WTC11 (cell line): ENCODE data around the gene ILF3. TPM values are rescaled to one million over a fixed set of nuclear protein-coding genes. Genes with fewer than 3 reads are reported as not detected.

ENCODE experiments used
- ATAC-seq: fragments of 200-7000 bp; cut with Tn5 transposase; 2 replicates; pipeline ENCODE4 v1.10.0; 2021; ENCODE audit warnings: mild to moderate bottlenecking, moderate library complexity
- CTCF ChIA-PET: fragments of 300-600 bp; sonication (Branson Sonifier 250); formaldehyde crosslinking; loops from one replicate; lab custom pipeline; 2021; ENCODE audit warnings: antibody characterized with exemption; lab: Charles Lee
- POLR2A ChIA-PET: fragments of 350-600 bp; sonication (Branson Sonifier 250); formaldehyde crosslinking; loops from one replicate; lab custom pipeline; 2021; ENCODE audit warnings: antibody characterized with exemption; lab: Charles Lee
- DNase-seq: peaks from one replicate; pipeline ENCODE4 v3.0.0; 2021; ENCODE audit warnings: low spot score
- H3K27ac Mint-ChIP-seq: 2 replicates; pipeline ENCODE4 v1.8.0; 2021; ENCODE audit warnings: mixed read lengths
- H3K27me3 Mint-ChIP-seq: 2 replicates; pipeline ENCODE4 v1.8.0; 2021; ENCODE audit warnings: low read depth, mild to moderate bottlenecking, moderate library complexity, mixed read lengths
- H3K36me3 Mint-ChIP-seq: 2 replicates; pipeline ENCODE4 v1.8.0; 2021; ENCODE audit warnings: mixed read lengths
- H3K4me1 Mint-ChIP-seq: 2 replicates; pipeline ENCODE4 v1.8.0; 2022; ENCODE audit warnings: mixed read lengths
- H3K4me3 Mint-ChIP-seq: 2 replicates; pipeline ENCODE4 v1.8.0; 2021; ENCODE audit warnings: mild to moderate bottlenecking, moderate library complexity, mixed read lengths
- H3K9me3 Mint-ChIP-seq: 2 replicates; pipeline ENCODE4 v1.8.0; 2021; ENCODE audit warnings: mixed read lengths
- AFF4 ChIP-seq: sonication (generic); formaldehyde crosslinking; IDR thresholded peaks from 2 replicates; pipeline ENCODE4 v1.8.1; 2023; ENCODE audit warnings: mild to moderate bottlenecking, missing genetic modification reagents, borderline replicate concordance
- ATF6 ChIP-seq: sonication (generic); formaldehyde crosslinking; IDR thresholded peaks from 2 replicates; pipeline ENCODE4 v1.8.1; 2023; ENCODE audit warnings: mild to moderate bottlenecking, missing genetic modification reagents
- CREM ChIP-seq: sonication (generic); formaldehyde crosslinking; IDR thresholded peaks from 2 replicates; pipeline ENCODE4 v1.8.1; 2022; ENCODE audit warnings: mild to moderate bottlenecking, missing genetic modification reagents, moderate library complexity
- ELF4 ChIP-seq: sonication (generic); formaldehyde crosslinking; IDR thresholded peaks from 2 replicates; pipeline ENCODE4 v1.8.1; 2022; ENCODE audit warnings: low read depth, mild to moderate bottlenecking, moderate library complexity, missing genetic modification reagents
- JAZF1 ChIP-seq: fragments of 250-450 bp; sonication (Bioruptor Pico); IDR thresholded peaks from 2 replicates; pipeline ENCODE4 v1.9.0; 2021; ENCODE audit warnings: moderate library complexity, mild to moderate bottlenecking, inconsistent platforms
- JUN ChIP-seq: sonication (generic); formaldehyde crosslinking; IDR thresholded peaks from 2 replicates; pipeline ENCODE4 v1.8.0; 2023; ENCODE audit warnings: mild to moderate bottlenecking, missing genetic modification reagents
- NFYB ChIP-seq: sonication (generic); formaldehyde crosslinking; conservative IDR thresholded peaks from 2 replicates; pipeline ENCODE4 v1.8.0; 2022; ENCODE audit warnings: low read depth, missing genetic modification reagents
- NR2C2 ChIP-seq: sonication (generic); formaldehyde crosslinking; IDR thresholded peaks from 2 replicates; pipeline ENCODE4 v1.8.0; 2022; ENCODE audit warnings: mild to moderate bottlenecking, missing genetic modification reagents
- NR3C1 ChIP-seq: sonication (generic); formaldehyde crosslinking; conservative IDR thresholded peaks from 2 replicates; pipeline ENCODE4 v1.8.1; 2023; ENCODE audit warnings: low read depth, mild to moderate bottlenecking, missing genetic modification reagents
- PREB ChIP-seq: sonication (generic); formaldehyde crosslinking; IDR thresholded peaks from 2 replicates; pipeline ENCODE4 v1.8.1; 2022; ENCODE audit warnings: mild to moderate bottlenecking, missing genetic modification reagents, moderate library complexity, borderline replicate concordance
- TEAD4 ChIP-seq: sonication (generic); formaldehyde crosslinking; IDR thresholded peaks from 2 replicates; pipeline ENCODE4 v1.8.0; 2022; ENCODE audit warnings: mild to moderate bottlenecking, missing genetic modification reagents
- ZNF263 ChIP-seq: sonication (generic); formaldehyde crosslinking; IDR thresholded peaks from 2 replicates; pipeline ENCODE4 v1.8.1; 2022; ENCODE audit warnings: low read depth, mild to moderate bottlenecking, moderate library complexity, missing genetic modification reagents
- ZNF532 ChIP-seq: fragments of 250-450 bp; sonication (Bioruptor Pico); IDR thresholded peaks from 2 replicates; pipeline ENCODE4 v1.9.0; 2021; ENCODE audit warnings: mild to moderate bottlenecking, borderline replicate concordance
- total RNA-seq: library from RNA; stranded (reverse); gene quantifications from 3 replicates; pipeline ENCODE4 v1.2.3, GENCODE V29; 2021

The ILF3 gene
- total RNA-seq, 1 experiment from 2014 or later = 659 TPM

- ATAC-seq (no peak), DNase-seq (no peak)
- Mint-ChIP-seq H3K9me3 (no peaks in the 10 kb centered on the region), H3K27ac (peak overlapping the region; percentile 5; the same call in 1 of the 2 replicates), H3K4me1 (peaks cover 5% of the 10 kb centered on the region), H3K4me3 (no peak overlapping the region), H3K27me3 (no peaks in the 10 kb centered on the region), H3K36me3 (peaks cover 73% of the 10 kb centered on the region)
- TF ChIP-seq NR2C2 (CRISPR knock-in tag) = no peak
- ChIA-PET POLR2A (interaction anchor here (0.5 to 0.6 kb wide), 2 partner anchors 45 to 260 kb away, joined by 3 to 5 read pairs; no protein-coding TSS in a partner anchor), CTCF (interaction anchor here (1.1 to 1.9 kb wide), 2 partner anchors 9 to 11 kb away, joined by 3 to 12 read pairs; no protein-coding TSS in a partner anchor)
Measured at GRCh38 chr19:10688545-10689280, 34.6 kb downstream of the ILF3 start.

- TF ChIP-seq ELF4 (CRISPR knock-in tag) (no peak), JAZF1 (CRISPR knock-in tag) (no peak), TEAD4 (no peak), ZNF532 (CRISPR knock-in tag) (no peak), AFF4 (CRISPR knock-in tag) (no peak), ZNF263 (no peak), NR3C1 (CRISPR knock-in tag) (no peak), NFYB (CRISPR knock-in tag) (no peak), ATF6 (CRISPR knock-in tag) (no peak), JUN (CRISPR knock-in tag) (no peak), CREM (no peak), PREB (no peak)
- TF ChIP-seq, all 79 proteins: peak for 0
- ChIA-PET CTCF (interaction anchor here (2.5 to 2.8 kb wide), 2 partner anchors 10 to 46 kb away, joined by 10 to 11 read pairs; no protein-coding TSS in a partner anchor), POLR2A (no interaction called here)
- H3K4me1 Mint-ChIP-seq = peaks cover 16% of the 10 kb centered on the region
- H3K4me3 Mint-ChIP-seq = no peak overlapping the region
- peaks cover 57% of the 10 kb centered on the region for H3K36me3 Mint-ChIP-seq
- no peaks in the 10 kb centered on the region for H3K27me3 Mint-ChIP-seq
- no peaks in the 10 kb centered on the region for H3K9me3 Mint-ChIP-seq
- no peak for DNase-seq
- peak overlapping the region; percentile 19; the same call in 1 of the 2 replicates for H3K27ac Mint-ChIP-seq
- ATAC-seq = no peak
Measured at GRCh38 chr19:10690341-10690781, 36.2 kb downstream of the ILF3 start.
